K562 (cell line): ENCODE results near the gene STT3B. TPM values are rescaled to one million over a fixed set of nuclear protein-coding genes. Genes with fewer than 3 reads are reported as not detected.

Experiments
- CTBP1 ChIP-seq: fragments of 450-650 bp; IDR thresholded peaks from 2 replicates; pipeline ENCODE4 v1.6.1; 2016; ENCODE audit warnings: borderline replicate concordance
- FOXP1 ChIP-seq: sonication (generic); formaldehyde crosslinking; IDR thresholded peaks from 2 replicates; pipeline ENCODE4 v1.8.0; 2022; ENCODE audit warnings: mild to moderate bottlenecking, missing genetic modification reagents
- HDAC3 ChIP-seq: fragments of 450-650 bp; IDR thresholded peaks from 2 replicates; pipeline ENCODE4 v1.6.1; 2018; ENCODE audit warnings: borderline replicate concordance, mild to moderate bottlenecking, moderate library complexity; ENCODE audit not compliant: partially characterized antibody
- HIVEP1 ChIP-seq: fragments of 250-450 bp; sonication (Bioruptor Pico); IDR thresholded peaks from 2 replicates; pipeline ENCODE4 v1.4.0; 2020; ENCODE audit warnings: mild to moderate bottlenecking
- HMGN3 ChIP-seq: IDR thresholded peaks from 2 replicates; pipeline ENCODE4 v1.6.1; 2011; ENCODE audit warnings: borderline replicate concordance, low read depth, mild to moderate bottlenecking, mixed read lengths, low read length; ENCODE audit not compliant: insufficient read length; ENCODE audit errors: extremely low read depth
- MEF2D ChIP-seq: conservative IDR thresholded peaks from 2 replicates; pipeline ENCODE4 v1.6.1; 2016; ENCODE audit warnings: low read depth, missing genetic modification characterization, missing compliant biosample characterization
- MXI1 ChIP-seq: IDR thresholded peaks from 2 replicates; pipeline ENCODE4 v1.6.1; 2011; ENCODE audit warnings: low read depth, mild to moderate bottlenecking, improper control_type of control experiment, low read length
- SAFB ChIP-seq: fragments of 200-400 bp; formaldehyde crosslinking; IDR thresholded peaks from 2 replicates; pipeline ENCODE4 v1.6.1; 2017; ENCODE audit warnings: low read depth, low read length, borderline replicate concordance
- SRSF9 ChIP-seq: fragments of 200-400 bp; formaldehyde crosslinking; IDR thresholded peaks from 2 replicates; pipeline ENCODE4 v1.6.1; 2017; ENCODE audit warnings: low read depth, low read length, borderline replicate concordance
- ZBTB33 ChIP-seq: sonication (generic); formaldehyde crosslinking; IDR thresholded peaks from 2 replicates; pipeline ENCODE4 v1.8.1; 2023; ENCODE audit warnings: mild to moderate bottlenecking, missing genetic modification reagents
- ZEB2 ChIP-seq: fragments of 450-650 bp; IDR thresholded peaks from 2 replicates; pipeline ENCODE4 v1.6.1; 2016
- ZNF41 ChIP-seq: fragments of 250-450 bp; sonication (Bioruptor Pico); conservative IDR thresholded peaks from 2 replicates; pipeline ENCODE4 v1.4.0; 2020; ENCODE audit warnings: mild to moderate bottlenecking
- ZNF780A ChIP-seq: fragments of 250-450 bp; sonication (Bioruptor Pico); IDR thresholded peaks from 2 replicates; pipeline ENCODE4 v1.5.0; 2021; ENCODE audit warnings: mild to moderate bottlenecking
- polyA plus RNA-seq, 8 experiments: library from polyadenylated mRNA; depleted of rRNA in 4 of 8; stranded (reverse) in 5 of 8; unstranded in 3 of 8; fragments of >200 nt; fragmentation: Nextera tagmentation in 2 of 8; fragmentation: Illumina TruSeq in 1 of 8; extraction: Ambion mirVana in 2 of 8; extraction: Trizol in 1 of 8; gene quantifications; 2 replicates each; pipeline versions ENCODE4 v1.2.1 to v1.2.3, GENCODE V29; 2011 to 2014; ENCODE audit warnings: inconsistent platforms in 1 of 8, missing spikeins in 1 of 8
- total RNA-seq, 7 experiments: library from RNA; depleted of rRNA in 6 of 7; stranded (reverse); fragments of >200 nt in 6 of 7; fragmentation: Illumina TruSeq in 2 of 7; extraction: Trizol in 2 of 7; gene quantifications; 2 replicates each; pipeline versions ENCODE4 v1.2.1 to v1.2.3, GENCODE V29; 2011 to 2021; ENCODE audit warnings: low replicate concordance in 1 of 7
- TF ChIP-seq, protein P1 (sequence below): fragments of 250-450 bp; sonication (Bioruptor Pico); IDR thresholded peaks from 2 replicates; pipeline ENCODE4 v1.8.0; 2022; ENCODE audit warnings: inconsistent platforms, mild to moderate bottlenecking, moderate library complexity, borderline replicate concordance
- TF ChIP-seq, protein P2 (sequence below): fragments of 200-800 bp; sonication (Bioruptor generic); IDR thresholded peaks from 2 replicates; pipeline ENCODE4 v1.6.1; 2016; ENCODE audit warnings: missing genetic modification characterization, missing compliant biosample characterization
- TF ChIP-seq, protein P3 (sequence below): fragments of 200-800 bp; sonication (Bioruptor generic); IDR thresholded peaks from 2 replicates; pipeline ENCODE4 v1.6.1; 2017; ENCODE audit warnings: missing genetic modification characterization, missing compliant biosample characterization
- TF ChIP-seq, protein P4 (sequence below): fragments of 450-650 bp; formaldehyde crosslinking; IDR thresholded peaks from 2 replicates; pipeline ENCODE4 v1.4.0; 2020; ENCODE audit warnings: mild to moderate bottlenecking

Gene STT3B
- total and polyA plus RNA-seq, 9 of the 15 experiments (the other 6 are each of a cell fraction or from before 2014, with no cell fraction given) = 22.4 to 147 (median 100) TPM

GRCh38 chr3:31486865-31487533 lies 45.7 kb upstream of the STT3B start (continued):
- TF ChIP-seq, protein P1, sequence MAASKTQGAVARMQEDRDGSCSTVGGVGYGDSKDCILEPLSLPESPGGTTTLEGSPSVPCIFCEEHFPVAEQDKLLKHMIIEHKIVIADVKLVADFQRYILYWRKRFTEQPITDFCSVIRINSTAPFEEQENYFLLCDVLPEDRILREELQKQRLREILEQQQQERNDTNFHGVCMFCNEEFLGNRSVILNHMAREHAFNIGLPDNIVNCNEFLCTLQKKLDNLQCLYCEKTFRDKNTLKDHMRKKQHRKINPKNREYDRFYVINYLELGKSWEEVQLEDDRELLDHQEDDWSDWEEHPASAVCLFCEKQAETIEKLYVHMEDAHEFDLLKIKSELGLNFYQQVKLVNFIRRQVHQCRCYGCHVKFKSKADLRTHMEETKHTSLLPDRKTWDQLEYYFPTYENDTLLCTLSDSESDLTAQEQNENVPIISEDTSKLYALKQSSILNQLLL (CRISPR knock-in tag) = no peak
- TF ChIP-seq, protein P2, sequence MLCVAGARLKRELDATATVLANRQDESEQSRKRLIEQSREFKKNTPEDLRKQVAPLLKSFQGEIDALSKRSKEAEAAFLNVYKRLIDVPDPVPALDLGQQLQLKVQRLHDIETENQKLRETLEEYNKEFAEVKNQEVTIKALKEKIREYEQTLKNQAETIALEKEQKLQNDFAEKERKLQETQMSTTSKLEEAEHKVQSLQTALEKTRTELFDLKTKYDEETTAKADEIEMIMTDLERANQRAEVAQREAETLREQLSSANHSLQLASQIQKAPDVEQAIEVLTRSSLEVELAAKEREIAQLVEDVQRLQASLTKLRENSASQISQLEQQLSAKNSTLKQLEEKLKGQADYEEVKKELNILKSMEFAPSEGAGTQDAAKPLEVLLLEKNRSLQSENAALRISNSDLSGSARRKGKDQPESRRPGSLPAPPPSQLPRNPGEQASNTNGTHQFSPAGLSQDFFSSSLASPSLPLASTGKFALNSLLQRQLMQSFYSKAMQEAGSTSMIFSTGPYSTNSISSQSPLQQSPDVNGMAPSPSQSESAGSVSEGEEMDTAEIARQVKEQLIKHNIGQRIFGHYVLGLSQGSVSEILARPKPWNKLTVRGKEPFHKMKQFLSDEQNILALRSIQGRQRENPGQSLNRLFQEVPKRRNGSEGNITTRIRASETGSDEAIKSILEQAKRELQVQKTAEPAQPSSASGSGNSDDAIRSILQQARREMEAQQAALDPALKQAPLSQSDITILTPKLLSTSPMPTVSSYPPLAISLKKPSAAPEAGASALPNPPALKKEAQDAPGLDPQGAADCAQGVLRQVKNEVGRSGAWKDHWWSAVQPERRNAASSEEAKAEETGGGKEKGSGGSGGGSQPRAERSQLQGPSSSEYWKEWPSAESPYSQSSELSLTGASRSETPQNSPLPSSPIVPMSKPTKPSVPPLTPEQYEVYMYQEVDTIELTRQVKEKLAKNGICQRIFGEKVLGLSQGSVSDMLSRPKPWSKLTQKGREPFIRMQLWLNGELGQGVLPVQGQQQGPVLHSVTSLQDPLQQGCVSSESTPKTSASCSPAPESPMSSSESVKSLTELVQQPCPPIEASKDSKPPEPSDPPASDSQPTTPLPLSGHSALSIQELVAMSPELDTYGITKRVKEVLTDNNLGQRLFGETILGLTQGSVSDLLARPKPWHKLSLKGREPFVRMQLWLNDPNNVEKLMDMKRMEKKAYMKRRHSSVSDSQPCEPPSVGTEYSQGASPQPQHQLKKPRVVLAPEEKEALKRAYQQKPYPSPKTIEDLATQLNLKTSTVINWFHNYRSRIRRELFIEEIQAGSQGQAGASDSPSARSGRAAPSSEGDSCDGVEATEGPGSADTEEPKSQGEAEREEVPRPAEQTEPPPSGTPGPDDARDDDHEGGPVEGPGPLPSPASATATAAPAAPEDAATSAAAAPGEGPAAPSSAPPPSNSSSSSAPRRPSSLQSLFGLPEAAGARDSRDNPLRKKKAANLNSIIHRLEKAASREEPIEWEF (CRISPR knock-in tag) = no peak
- TF ChIP-seq CTBP1 = peak; percentile 89
- no peak for TF ChIP-seq MEF2D (tag)
- TF ChIP-seq SRSF9 = no peak
- 0 out of 2 replicates have a peak, but pooled peaks have one; percentile 7 for TF ChIP-seq HIVEP1 (CRISPR knock-in tag)
- TF ChIP-seq ZNF780A (CRISPR knock-in tag) = no peak
- peak; percentile 94 for TF ChIP-seq ZEB2
- no peak for TF ChIP-seq SAFB
- TF ChIP-seq HDAC3 = no peak
- no peak for TF ChIP-seq FOXP1 (CRISPR knock-in tag)
- TF ChIP-seq ZBTB33 = no peak
- TF ChIP-seq, protein P3, sequence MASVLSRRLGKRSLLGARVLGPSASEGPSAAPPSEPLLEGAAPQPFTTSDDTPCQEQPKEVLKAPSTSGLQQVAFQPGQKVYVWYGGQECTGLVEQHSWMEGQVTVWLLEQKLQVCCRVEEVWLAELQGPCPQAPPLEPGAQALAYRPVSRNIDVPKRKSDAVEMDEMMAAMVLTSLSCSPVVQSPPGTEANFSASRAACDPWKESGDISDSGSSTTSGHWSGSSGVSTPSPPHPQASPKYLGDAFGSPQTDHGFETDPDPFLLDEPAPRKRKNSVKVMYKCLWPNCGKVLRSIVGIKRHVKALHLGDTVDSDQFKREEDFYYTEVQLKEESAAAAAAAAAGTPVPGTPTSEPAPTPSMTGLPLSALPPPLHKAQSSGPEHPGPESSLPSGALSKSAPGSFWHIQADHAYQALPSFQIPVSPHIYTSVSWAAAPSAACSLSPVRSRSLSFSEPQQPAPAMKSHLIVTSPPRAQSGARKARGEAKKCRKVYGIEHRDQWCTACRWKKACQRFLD (CRISPR knock-in tag) = no peak
- TF ChIP-seq HMGN3 = no peak
- TF ChIP-seq, protein P4, sequence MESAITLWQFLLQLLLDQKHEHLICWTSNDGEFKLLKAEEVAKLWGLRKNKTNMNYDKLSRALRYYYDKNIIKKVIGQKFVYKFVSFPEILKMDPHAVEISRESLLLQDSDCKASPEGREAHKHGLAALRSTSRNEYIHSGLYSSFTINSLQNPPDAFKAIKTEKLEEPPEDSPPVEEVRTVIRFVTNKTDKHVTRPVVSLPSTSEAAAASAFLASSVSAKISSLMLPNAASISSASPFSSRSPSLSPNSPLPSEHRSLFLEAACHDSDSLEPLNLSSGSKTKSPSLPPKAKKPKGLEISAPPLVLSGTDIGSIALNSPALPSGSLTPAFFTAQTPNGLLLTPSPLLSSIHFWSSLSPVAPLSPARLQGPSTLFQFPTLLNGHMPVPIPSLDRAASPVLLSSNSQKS (CRISPR knock-in tag) = no peak
- no peak for TF ChIP-seq MXI1
- TF ChIP-seq ZNF41 = no peak
